Ovary (tissue), 9 donors: Measurements from ENCODE around the gene SLC36A2. TPM values are rescaled to one million over a fixed set of nuclear protein-coding genes. Genes with fewer than 3 reads are reported as not detected.

ENCODE experiments used
- DNase-seq, 5 donors: peaks; one replicate each; pipeline ENCODE4 v3.0.0-alpha.2; 2019 to 2020
- H3K27ac ChIP-seq, 2 donors: fragments of 200-600 bp; one replicate each; pipeline versions ENCODE4 v1.5.1 to v1.8.0; 2019 to 2022
- H3K27me3 ChIP-seq: fragments of 200-600 bp; one replicate; pipeline ENCODE4 v1.8.0; 2022
- H3K36me3 ChIP-seq: fragments of 200-600 bp; sonication (generic); one replicate; pipeline ENCODE4 v1.5.1; 2019
- H3K4me1 ChIP-seq: one replicate; pipeline ENCODE4 v1.8.1; 2013; ENCODE audit warnings: mild to moderate bottlenecking, moderate library complexity; ENCODE audit not compliant: insufficient read depth
- H3K4me3 ChIP-seq: fragments of 200-600 bp; sonication (generic); one replicate; pipeline ENCODE4 v1.5.1; 2017
- H3K9me3 ChIP-seq, 2 donors: fragments of 200-600 bp in 1 of 2; sonication (generic) in 1 of 2; one replicate each; pipeline versions ENCODE4 v1.5.1 to v1.8.1; 2013 to 2019; ENCODE audit warnings: mild to moderate bottlenecking in 1 of 2, moderate library complexity in 1 of 2
- CTCF ChIP-seq, 3 donors: fragments of 450-650 bp in 2 of 3; fragments of 200-600 bp in 1 of 3; IDR thresholded peaks; one replicate each; pipeline versions ENCODE4 v1.5.1 to v1.8.0; 2016 to 2022; ENCODE audit warnings: antibody characterized with exemption in 3 of 3, mild to moderate bottlenecking in 1 of 3
- EP300 ChIP-seq: sonication (generic); formaldehyde crosslinking; IDR thresholded peaks from one replicate; pipeline ENCODE4 v1.6.1; 2017; ENCODE audit warnings: antibody characterized with exemption
- POLR2A ChIP-seq: fragments of 450-650 bp; IDR thresholded peaks from one replicate; pipeline ENCODE4 v1.6.1; 2017; ENCODE audit warnings: antibody characterized with exemption, mild to moderate bottlenecking, moderate library complexity
- WGBS, 3 donors: extraction: QIAGEN DNeasy Blood & Tissue Kit in 1 of 3; methylation state at CpG; one replicate each; pipeline versions ENCODE4 v1.1.5 to v1.1.7; 2013 to 2017; 5-methylcytosine and 5-hydroxymethylcytosine counted together
- intact Hi-C, 4 donors: fragments of 100-400 bp; cut with DNase I; formaldehyde crosslinking; loops; one replicate each; pipeline versions ENCODE4 v1.11.0 to v1.15.1; 2022 to 2023
- polyA plus RNA-seq, 2 donors: library from polyadenylated mRNA; stranded (reverse); fragments of 200-250 nt in 1 of 2; fragments of 350-450 nt in 1 of 2; fragmentation: Illumina TruSeq in 1 of 2; extraction: RNeasy Lipid Tissue Mini Kit (QIAGEN cat#74804) in 1 of 2; gene quantifications; one replicate each; pipeline ENCODE4 v1.2.3, GENCODE V29; 2013 to 2014
- total RNA-seq, 7 donors: library from RNA; depleted of rRNA in 2 of 7; stranded (reverse); fragments of >200 nt in 2 of 7; fragmentation: NEBNext Ultra II Directional in 3 of 7; extraction: Animal tissue kit (Norgen Biotek cat#: 25700) in 3 of 7; gene quantifications; one replicate each; pipeline versions ENCODE4 v1.1.0 to v1.2.4, GENCODE V29; 2016 to 2023
- donor health status: DM: no; HTN: no; CAD: no; lungs with moderate emphysema.
- donor health status: DM: no; HTN: no; CAD: no.
- donor health status: Bipolar disorder and iron deficiency.
- donor health status: DM: yes; HTN: yes; CAD: no.
- donor health status: DM: no; HTN: no; CAD: no.
- donor health status: DM: yes; HTN: yes; CAD: no.

Gene SLC36A2
- total and polyA plus RNA-seq, 9 donors: not detected

GRCh38 chr5:151267491-151268260 lies 79.7 kb downstream of the SLC36A2 start:
- no peaks in the 10 kb centered on the region for H3K27me3 ChIP-seq
- H3K36me3 ChIP-seq: no peaks in the 10 kb centered on the region
- TF ChIP-seq CTCF (IDR thresholded peaks at IDR 0.05) (no peak), POLR2A (no peak), EP300 (no peak)
- no peak for DNase-seq
- 77 to 84% (median 81%) methylated on average over 11 of the region's 11 CpGs for WGBS, 3 donors
- H3K27ac ChIP-seq: no peak overlapping the region
- intact Hi-C loops: no loop called here
- no peak overlapping the region for H3K4me3 ChIP-seq
- no peaks in the 10 kb centered on the region for H3K9me3 ChIP-seq
- H3K4me1 ChIP-seq: no peaks in the 10 kb centered on the region

Other genes starting within 250 kb of the SLC36A2 start
- 100 to 1,000 TPM; 117 to 346 (median 225) TPM for gene ANXA6, start 189.8 kb downstream of the SLC36A2 start, total RNA-seq
- gene ANXA6, start 189.8 kb downstream of the SLC36A2 start, polyA plus RNA-seq: 100 to 1,000 TPM; 183 to 541 TPM
- 10 to 100 TPM; 22.6 to 60.1 (median 37.3) TPM for gene CCDC69, start 123.5 kb downstream of the SLC36A2 start, total RNA-seq
- gene CCDC69, start 123.5 kb downstream of the SLC36A2 start, polyA plus RNA-seq: 100 to 1,000 TPM in 1 of 2 donors, 10 to 100 TPM in 1; 27.8 to 158 TPM
- 10 to 100 TPM; 14.7 to 38.5 (median 28.6) TPM for gene GM2A, start 94.4 kb downstream of the SLC36A2 start, total RNA-seq
- 10 to 100 TPM; 18.5 to 52.8 TPM for gene GM2A, start 94.4 kb downstream of the SLC36A2 start, polyA plus RNA-seq
- gene SLC36A3, start 43.8 kb downstream of the SLC36A2 start, total RNA-seq: not detected
- not detected for gene SLC36A3, start 43.8 kb downstream of the SLC36A2 start, polyA plus RNA-seq
- 1 to 10 TPM; 3.6 to 9.7 (median 5.4) TPM for gene SLC36A1, start 100.0 kb upstream of the SLC36A2 start, total RNA-seq
- gene SLC36A1, start 100.0 kb upstream of the SLC36A2 start, polyA plus RNA-seq: 1 to 10 TPM; 1.9 to 6.0 TPM
- gene FAT2, start 243.8 kb upstream of the SLC36A2 start, total RNA-seq: under 1 TPM in 6 of 7 donors, not detected in 1; 0.03 to 0.74 (median 0.38) TPM
- gene FAT2, start 243.8 kb upstream of the SLC36A2 start, polyA plus RNA-seq: under 1 TPM; 0.01 to 0.03 TPM